Left forelimb (tissue), 1 donor: Measurements from ENCODE around the gene TMED4.

Experiments used
- DNase-seq: peaks from one replicate; pipeline ENCODE4 v3.0.0-alpha.2; 2018; ENCODE audit warnings: low spot score

The TMED4 gene

DNA sequence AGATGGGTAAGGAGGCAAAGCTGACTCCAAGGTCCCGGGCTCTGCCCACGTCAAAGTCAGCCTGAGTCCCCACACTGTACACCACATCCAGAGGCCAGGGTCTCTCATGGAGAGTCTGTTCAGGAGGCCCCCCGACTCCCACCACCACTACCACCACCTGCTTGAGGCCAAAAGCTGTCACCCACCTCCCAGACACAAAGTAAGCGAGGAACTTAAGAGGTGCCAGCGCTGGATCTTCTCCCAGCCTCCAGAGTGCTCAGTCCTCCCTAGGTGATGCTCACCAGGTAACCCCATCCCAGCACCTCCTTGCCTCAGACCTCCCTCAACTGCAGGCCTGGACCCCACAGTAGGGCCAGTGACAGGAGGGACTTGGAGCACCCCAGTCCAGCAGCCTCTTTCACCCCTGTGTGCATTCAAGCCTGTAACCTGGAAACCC, 41.4 kb downstream of the TMED4 start:
- DNase-seq, result no peak

DNA sequence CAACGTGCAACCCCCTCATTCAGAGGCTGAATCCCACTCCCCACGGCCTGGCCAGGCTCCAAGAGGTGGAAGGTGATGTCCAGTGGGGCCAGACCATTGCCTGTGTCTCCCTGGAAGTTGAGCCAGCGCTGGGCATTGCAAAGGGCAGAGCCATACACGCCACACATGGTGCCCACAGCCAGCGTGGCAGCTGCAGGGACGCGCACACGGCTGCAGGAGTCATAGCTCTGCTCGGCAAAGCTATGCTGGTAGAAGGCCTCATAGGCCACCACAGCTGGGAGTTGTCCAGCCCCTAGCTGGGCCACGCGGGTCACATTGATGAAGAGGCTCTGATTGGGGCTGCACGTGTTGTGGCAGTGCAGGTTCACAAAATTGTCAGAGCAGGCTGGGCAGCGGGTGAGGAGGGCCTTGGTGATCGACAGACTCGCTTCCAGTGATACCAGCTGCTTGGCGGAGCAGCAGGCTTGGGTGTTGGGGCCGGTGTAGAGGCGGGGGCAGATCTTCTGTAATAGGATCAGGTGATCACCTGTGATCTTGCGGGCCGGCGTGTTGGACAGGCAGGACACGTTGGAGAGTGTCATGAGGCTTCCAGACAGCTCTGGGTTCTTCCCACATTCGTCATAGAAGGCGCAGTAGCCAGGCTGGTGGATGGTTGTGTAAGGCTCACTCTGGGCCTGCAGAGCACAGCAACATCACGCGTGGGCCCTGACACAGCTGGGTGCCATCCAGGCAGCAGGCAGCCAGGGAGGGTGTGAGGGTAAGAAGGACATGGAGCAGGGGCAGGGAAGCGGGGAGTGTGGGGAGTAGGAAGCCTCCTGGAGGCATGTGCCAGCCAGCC, 42.1 kb downstream of the TMED4 start:
- DNase-seq, result no peak

DNA sequence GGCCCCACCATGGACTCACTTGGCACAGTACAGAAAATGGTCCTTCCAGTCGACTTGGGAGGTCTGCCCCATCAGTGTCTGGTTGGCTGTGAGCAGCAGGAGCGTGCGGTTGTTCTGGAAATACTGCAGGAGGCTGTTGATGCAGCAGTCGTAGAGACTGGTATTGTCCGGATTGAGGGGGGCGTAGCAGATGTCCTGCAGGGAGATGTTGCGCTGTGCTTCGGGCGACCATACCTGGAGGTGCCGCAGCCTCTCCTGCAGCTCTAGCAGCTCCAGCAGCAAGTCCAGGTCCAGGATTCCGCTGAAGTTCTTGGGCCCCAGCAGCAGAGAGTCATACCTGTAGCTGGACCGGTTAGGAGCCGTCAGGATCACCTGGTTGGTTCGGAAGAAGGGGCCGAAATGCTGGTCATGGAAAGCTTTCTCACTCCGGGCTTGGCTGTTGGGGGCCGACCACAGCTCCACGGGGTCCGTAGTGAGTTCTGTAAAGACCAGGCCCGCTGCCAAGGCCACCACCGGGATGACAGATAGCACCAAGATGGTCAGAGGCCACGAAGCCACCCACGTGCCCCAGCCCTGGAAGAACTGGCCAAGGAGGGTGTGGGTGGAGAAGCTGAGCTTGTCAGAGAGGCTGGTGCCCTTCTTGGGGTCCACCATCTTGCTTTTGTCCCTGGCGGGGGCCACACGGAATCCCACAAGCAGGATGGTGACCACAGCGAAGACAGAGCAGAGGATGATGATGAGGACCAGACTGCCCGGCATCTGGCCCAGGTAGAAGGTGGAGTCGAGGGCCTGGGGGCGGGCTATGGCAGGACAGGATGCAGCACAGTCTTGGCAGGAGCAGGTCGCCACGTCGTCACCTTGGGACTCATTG, 43.0 kb downstream of the TMED4 start:
- no peak for DNase-seq

DNA sequence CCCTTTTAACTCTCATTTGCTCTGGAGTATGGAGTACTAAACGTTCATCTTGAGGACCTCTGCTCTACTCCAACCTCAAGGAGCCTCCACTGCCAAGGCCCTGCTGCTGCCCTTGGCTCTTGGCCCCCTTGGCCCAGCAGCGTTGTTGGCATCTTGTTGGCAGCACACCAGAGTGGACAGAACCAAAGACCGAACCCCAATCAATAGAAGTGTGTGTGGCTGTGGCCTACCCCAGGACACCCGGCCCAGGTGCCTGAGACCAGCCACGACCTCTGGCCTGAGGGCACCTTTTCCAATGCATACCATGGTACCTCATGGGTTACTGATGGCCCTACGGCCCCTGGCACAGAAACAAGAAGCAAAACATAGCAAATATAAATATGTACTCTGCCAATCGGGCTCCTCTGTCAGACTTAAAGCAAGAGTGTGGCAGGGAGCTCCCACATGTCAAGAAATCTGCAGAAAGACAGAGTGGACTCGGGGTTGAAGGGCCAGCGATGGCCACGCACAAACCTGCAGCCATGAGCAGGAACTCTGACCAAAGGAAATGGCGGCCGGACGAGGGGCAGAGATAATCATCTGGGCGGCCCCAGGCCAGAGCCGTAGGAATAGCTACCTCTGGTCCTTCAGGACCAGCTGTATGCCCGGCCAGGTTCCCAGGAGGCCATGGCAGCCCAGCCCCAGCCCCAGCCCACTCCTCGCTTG, 43.8 kb downstream of the TMED4 start:
- no peak for DNase-seq

DNA sequence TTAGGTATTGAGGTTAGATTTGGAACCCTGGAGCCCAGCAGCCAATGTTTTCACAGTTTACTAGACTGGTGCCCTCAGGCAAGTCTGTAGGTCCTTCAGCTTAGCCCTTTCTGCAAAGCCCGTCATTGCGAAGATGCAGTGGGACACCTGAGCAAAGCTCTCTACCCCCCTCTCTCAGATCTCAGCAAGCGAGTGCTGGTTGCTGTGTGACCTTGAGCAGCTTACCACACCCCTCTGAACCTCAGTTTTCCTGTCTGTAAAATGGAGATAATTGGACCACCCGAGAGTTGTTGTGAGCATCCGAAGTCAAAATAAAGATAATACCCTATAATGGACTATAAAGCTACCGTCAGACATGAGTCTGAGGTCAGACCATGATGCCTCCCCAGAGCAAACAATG, 44.6 kb downstream of the TMED4 start:
- no peak for DNase-seq

DNA sequence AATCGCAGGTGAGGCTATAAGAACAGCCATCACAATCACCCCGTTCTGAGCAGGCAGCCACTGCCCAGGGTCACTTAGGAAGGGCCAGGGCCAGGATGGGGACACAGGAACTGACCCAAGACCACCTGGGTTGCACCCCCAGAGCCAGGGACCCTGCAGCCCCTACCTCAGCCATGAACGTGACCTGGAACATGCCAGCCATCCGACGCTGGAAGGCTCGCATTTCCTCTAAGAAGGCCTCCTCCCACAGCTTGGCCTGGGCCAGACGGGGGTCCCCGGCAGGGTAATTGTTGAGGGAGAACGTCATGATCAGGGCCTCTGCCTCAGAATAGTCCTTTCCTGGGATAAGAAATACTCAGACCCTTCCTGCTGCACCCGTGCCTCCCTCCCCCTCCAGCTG, 45.9 kb downstream of the TMED4 start:
- DNase-seq, result no peak

DNA sequence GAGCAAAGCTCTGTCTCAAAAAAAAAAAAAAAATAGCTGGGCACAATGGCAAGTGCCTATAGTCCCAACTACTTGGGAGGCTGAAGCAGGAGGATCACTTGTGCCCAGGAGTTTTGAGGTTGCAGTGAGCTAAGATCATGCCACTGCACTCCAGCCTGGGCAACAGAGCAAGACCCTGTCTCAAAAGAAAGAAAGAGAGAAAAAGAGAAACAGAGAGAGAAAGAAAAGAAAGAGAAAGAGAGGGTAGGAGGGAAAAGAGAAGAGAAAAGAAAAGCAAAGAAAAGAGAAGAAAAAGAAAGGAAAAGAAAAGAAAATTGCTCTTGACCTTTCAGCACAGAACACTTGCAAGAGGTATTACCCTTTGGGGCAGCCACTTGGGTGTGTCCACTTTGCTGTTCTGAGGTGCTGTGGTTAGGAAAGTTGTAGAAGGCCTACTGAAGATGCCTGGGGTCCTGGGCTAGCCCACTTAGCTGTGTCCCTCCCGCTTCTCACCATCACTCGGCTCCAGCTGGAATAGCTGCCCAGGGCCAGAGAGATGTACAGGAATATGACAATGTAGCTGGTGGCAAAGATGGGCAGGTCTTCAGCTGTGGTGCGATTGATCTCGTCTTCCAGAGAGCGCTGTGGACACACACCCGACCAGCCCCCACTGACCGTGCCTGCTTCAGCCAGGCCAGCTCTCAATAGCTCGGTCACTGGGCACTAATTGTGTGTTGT, 46.5 kb downstream of the TMED4 start:
- no peak for DNase-seq

DNA sequence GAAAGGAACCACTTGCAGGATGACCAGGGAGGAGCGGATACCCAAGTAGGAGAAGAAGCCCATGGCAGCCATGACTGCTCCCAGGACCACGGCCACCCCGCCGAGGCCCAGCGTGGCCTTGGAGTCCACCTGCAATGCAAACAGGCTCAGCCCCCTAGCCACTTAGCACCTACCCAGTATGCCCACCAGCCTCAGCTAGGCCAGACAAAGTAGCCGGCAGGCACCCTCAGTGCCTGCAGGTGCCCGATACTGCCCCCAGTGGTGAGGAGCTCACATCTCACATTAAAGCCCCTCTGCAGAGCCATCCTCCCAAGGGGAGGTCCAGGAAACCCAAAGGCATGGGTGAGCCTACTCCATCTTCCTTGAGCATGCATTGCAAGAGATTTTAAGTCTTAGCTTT, 47.5 kb downstream of the TMED4 start:
- no peak for DNase-seq

DNA sequence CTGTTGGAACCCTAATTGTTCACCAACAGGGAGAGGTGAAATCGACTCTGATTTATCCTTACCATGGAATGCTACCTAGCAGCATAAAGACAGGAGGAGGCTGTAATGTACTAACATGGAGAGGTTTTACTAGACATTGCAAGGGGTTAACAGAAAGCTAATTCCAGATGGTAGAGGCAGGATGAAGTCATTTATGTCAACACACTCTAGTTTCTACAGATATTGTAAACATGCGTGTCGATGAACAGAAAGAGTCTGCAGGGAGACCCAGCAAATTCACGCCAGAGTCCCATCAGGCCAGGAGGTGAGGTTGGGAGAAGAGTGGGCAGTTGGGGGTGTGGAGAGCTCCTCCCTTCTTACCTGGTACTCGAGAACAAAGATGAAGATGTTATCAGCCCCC, 47.9 kb downstream of the TMED4 start:
- DNase-seq, result no peak

DNA sequence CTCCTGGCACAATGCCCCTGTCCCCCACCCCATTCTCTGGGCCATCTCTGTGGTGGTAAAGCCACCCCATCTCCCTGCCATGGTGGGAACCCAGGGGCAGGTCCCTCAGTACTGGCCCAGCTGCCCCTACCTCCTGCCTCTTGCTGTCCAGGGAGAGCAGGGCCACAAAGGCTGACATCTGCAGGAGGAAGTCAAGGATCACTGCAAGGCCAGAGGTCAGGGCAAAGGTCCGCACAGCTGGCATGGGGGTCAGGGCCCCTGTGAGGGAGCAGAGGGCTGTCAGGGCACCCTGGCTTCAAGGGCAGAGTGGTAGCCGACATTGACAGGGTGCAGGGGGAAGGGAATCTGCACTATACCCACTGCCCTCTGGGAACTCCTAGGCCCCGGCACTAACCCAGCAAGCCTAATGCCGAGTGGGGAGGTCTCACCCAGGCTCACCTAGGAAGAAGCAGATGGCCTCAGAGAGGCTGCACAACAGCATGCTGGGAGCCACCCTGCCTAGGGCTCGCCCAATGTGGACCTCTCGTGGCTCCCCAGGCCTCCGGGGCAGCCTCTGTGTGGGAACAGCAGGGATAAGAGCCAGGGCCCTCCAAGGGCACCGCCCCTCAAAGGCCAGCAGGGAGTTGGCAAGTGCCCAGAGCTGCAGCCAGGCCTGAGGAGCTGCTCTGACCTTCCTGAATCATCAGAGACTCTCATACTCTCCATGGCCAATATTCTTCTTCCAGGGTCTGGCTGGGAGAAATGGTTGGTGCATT, 48.6 kb downstream of the TMED4 start:
- DNase-seq, result no peak

DNA sequence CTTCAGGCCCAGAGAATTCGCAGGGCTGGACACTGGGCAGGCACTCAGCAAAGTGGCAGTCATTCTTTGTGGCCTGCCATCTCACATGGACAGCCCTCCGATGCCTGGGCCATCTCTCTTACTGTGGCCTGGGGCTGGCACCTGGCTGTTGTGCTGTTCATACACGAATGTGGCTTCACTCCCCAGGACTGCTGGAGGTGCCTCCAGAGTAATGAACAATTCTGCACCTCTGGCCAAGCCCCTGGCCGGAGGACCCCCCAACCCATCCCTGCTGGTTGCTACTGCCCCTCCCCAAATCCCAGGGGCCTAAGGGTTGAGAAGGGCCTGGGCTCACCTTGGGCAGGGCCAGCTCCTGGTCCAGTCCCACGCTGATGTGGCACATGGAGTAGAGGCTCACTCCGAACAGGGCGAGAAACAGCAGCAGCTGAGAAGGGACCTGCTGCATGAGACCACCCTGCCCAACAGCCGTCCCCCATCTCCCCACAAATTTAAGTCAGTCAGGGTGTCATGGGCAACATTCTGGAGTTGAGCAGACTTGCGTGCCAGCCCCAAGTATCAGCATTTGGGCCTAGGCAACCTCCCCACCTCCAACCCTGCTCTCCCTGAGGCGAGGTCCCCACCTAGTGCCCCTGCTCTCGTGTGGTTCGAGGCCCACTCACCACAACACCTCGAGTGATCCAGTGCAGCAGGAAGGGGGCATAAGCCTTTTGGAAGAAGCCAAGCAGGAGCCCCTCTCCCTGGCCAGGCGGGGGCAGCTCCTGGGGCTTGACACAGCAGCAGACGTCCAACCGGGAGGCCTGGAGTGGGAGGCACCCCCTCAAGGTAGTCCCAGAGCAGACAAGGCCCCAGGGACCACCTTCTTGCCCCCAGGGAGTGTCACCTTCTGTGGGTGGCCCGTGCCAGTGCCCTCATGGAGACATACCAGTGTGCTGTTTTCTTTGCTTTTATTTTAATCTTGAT, 50.3 kb downstream of the TMED4 start:
- no peak for DNase-seq

DNA sequence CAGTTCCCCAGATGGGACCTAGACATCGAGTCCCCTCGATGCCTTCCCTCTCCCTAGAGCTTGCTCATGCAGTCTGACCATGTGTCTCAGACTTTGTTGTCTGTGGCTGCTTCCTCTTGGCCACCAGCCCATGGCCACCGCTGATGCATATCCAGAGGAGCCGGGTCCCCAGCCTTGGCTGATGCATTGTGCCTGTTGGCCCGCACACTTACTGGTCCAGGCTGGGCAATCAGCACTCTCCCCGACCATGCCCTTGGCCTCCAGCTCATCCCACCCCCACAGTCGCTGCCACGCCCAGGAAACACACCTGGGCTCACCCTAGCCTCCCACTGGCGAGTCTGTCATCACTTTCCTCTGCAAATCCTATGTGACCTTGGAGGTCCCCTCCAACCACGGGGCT, 51.0 kb downstream of the TMED4 start:
- DNase-seq, result no peak
